ENCODE results near the gene SRPX.

Gene SRPX, protein sequence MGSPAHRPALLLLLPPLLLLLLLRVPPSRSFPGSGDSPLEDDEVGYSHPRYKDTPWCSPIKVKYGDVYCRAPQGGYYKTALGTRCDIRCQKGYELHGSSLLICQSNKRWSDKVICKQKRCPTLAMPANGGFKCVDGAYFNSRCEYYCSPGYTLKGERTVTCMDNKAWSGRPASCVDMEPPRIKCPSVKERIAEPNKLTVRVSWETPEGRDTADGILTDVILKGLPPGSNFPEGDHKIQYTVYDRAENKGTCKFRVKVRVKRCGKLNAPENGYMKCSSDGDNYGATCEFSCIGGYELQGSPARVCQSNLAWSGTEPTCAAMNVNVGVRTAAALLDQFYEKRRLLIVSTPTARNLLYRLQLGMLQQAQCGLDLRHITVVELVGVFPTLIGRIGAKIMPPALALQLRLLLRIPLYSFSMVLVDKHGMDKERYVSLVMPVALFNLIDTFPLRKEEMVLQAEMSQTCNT

GRCh38 chrX:38220415-38221390 lies at the start of gene SRPX:
Gene SRPX (minus strand): TSS chrX:38220871. CDS start chrX:38220792, 79 bp downstream.
- no peak for DNase-seq

GRCh38 chrX:38268011-38268410 lies 47.3 kb upstream of the SRPX start:
- no peak for DNase-seq

DNA sequence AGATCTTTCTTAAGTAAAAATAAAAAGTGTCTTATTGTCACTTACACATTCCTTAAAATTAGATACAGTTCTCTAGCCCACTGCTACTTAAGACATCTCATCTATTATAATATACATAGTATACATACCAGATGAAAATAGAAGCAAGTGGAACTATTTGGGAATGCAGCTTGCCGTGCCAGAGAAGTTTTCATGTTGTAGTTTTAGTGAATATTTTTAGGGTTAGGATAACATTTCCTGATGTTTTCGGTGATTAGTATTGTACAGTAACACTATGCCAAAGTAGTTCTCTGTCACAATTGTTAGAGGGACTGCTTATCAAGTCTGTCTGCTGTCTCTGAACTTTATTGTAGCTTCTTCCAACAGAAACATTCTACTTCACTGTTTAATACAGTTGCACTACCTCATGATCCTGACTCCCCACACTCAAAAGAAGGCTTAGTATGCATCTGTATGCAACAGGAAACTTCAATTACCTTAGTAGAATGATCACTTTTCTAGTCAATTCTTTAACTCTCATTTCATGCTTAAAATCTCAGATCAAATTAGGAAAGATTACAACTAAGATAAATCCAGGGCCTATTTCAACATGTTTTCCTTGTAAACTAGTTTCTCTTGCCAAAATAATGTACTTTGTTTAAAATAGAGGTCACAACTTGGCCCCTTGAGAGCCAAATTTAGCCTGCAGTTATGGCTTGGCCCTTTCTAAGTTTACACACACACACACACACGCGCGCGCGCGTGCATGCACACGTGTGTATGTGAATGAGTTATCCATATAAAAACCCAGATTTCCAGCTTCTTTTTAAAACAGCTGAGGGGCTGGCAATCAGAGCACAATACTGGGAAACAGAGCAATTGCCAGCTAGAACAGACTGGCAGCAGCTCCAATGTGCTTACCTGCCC lies 42.3 kb upstream of the SRPX start:
- DNase-seq = no peak

DNA sequence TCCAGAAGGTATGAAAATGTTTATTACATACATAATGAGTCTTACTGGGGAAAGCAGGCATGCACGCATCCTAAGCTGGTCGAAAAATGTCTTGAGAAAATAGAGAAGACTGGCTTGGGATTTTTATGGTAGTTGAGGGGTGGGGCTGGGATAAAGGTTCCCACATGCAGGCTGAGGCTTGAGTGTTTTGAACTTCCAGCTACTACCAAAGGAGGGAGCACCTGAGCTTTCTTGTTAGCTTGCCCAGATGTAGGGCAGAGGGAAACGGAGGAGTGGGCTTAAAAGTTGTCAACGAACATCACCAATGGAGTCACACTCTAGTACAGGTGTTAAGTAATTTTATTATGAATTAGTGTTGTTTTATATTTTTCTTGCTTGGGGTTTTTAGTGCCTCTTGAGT lies 39.6 kb upstream of the SRPX start:
- no peak for DNase-seq

- DNase-seq = no peak
These were observed 35.3 kb upstream of the SRPX start for GRCh38 chrX:38256019-38256418.

GRCh38 chrX:38249965-38250364 lies 29.3 kb upstream of the SRPX start:
- no peak for DNase-seq

DNA sequence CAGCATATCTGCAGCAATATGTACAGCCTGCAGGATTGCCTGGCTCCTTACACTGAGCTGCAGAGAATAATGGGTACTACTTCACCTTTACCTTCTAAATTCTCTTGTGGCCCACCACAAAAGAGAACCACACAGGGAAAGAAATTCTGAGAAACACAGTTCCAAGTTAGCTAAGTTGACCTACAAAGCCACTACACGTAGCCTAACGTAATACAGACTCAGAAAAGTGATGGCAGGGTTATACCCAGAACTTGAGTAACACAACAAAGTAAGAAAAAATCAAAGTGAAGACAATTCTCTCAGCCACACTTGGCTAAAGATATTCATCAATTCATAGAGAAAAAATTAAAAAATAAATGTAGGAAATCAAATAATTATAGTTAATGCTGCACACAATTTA lies 26.4 kb upstream of the SRPX start:
- DNase-seq = no peak

GRCh38 chrX:38240541-38240940 lies 19.9 kb upstream of the SRPX start:
- no peak for DNase-seq

DNA sequence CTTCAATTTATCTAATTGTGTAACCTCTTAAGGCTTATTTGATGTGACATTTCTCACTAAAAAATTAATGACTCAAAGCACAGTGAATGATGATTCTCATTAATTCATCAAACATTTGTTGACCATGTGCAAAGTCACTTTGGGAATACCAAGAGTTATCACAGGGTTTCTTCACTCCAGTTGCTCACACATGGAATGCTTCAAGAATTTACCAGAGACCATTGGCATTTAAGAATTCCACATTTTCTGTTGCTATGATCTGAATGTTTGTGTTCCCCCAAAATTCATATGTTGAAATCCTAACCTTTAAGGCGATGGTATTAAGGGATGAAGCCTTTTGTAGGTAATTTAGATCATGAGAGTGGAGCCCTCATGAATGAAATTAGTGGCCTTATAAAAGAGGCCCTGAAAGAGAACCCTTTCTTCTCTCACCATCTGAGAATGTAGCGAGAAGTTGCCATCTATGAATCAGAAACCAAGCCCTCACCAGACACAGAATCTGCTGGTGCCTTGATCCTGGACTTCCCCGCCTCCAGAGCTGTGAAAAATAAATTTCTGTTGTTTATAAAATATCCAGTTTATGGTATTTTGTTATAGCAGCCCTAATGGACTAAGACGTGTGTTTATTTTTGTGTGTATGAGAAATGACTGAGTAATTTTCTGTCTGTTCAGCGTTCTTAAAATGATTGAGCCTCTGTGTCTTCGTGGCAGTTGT lies 16.4 kb upstream of the SRPX start:
- no peak for DNase-seq

DNA sequence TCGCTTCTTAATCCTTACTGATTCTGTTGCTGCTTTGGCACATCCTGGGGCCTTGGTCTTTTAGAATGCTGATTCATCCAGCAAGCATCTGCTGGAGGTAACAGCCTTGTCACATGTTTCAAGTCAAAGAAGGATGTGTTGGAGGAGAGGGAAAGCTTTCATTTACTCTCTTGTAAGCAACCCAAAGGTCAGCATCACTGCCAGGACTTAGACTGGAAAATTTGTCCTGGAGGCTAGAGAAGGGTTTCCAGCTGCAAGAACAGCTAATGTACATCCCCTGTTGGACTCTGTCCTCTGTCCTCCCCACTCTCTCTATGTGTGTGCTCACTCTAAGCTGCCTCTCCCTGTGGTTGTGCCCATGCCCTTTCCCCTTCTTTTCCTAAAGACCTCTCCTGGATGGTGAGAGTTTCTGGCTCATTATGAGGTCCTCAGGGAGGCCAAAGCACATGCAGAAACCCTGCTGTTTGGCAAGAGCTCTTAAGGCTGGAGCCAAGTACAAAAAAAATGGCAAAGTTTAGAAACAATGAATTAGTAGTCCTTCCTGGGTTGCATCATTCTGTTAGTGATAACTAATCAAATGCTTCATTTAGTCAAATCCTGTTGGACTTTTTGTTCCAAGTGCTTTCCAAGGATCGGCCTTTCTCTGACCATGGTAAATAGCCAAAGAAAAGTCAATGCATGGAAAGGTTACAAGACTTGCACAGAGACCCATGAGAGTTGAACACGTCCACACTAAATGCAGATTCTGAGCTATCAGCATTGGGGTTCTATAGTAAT lies 13.4 kb upstream of the SRPX start:
- DNase-seq = no peak

- no peak for DNase-seq
These were observed 11.5 kb upstream of the SRPX start for GRCh38 chrX:38232079-38232686.

- DNase-seq = no peak
These were observed 4.4 kb upstream of the SRPX start for GRCh38 chrX:38225093-38225492.

GRCh38 chrX:38224160-38224559 lies 3.5 kb upstream of the SRPX start:
- DNase-seq = no peak

DNA sequence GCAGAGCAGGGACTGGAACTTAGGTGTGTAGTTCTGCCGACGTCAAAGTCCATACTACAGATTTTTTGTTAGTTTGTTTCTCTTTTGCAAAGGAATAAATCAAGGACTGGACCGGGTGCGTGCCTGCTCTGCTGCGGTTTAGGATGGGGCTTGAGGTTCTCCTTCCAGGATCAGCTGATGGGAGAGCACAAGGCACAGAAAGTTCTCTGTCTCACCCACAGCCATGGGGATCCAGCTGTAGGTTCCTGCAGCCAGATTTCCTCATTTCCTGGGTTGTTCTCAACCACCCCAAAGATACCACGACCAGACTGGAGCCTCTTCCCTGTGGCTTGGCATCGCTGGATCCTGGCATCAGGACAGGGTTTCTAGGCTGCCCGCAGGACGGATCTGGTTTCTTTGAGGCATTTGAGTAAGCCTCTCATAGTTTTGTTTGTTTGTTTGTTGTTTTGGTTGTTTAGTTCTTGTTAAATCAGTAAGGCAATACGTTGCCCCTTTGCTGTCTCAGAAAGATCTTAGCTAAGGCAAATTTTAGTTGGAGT lies 789 bp upstream of the SRPX start:
- DNase-seq = no peak

- no peak for DNase-seq
These were observed 652 bp downstream of the SRPX start for GRCh38 chrX:38220024-38220414.

DNA sequence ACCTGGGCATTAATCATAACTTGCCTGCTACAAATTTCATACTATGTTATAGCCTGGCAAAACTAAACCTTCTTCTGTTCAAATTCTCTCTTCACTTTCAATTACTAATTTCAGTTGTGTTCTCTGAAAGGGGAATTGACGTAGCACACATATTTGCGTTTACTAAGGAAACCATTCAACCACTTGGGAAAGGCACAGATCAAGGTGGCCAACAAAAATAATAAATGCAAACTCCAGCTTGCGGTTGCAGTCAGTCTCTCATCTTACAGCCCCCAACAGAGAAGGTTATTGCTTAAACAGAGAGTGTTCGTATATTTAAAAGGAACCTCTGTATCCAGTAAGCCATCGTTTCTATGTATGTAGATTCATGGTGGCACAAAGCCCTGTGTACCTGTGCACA lies 4.0 kb downstream of the SRPX start:
- no peak for DNase-seq

- DNase-seq = no peak
These were observed 5.8 kb downstream of the SRPX start for GRCh38 chrX:38214551-38215531.

- DNase-seq = no peak
These were observed 6.6 kb downstream of the SRPX start for GRCh38 chrX:38214044-38214443.
